ENCODE data around the gene ANAPC2.
A peak's percentile ranks its signal among the peaks of the same experiment; 100 is the strongest.

ANAPC2 gene

DNA sequence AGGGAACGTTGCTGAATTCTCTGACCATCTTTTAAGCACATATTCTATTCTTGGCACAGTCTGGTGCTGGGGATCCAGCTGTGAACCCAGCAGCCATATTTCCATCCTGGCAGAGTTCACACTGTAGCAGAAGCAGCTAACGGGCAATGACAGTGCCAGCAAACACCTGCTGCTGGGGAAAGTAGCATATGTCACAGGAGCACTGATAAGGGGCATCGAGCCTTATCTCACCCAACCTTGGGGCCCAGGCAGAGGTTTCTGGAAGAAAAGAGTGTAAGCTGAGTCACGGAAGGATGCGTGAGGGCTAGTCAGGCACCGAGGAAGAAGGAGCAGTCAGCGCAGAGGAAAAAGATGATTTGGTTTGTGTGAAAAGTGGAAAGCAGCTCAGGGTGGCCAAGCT, 18.2 kb upstream of the ANAPC2 start:
- TF ChIP-seq, protein P1, sequence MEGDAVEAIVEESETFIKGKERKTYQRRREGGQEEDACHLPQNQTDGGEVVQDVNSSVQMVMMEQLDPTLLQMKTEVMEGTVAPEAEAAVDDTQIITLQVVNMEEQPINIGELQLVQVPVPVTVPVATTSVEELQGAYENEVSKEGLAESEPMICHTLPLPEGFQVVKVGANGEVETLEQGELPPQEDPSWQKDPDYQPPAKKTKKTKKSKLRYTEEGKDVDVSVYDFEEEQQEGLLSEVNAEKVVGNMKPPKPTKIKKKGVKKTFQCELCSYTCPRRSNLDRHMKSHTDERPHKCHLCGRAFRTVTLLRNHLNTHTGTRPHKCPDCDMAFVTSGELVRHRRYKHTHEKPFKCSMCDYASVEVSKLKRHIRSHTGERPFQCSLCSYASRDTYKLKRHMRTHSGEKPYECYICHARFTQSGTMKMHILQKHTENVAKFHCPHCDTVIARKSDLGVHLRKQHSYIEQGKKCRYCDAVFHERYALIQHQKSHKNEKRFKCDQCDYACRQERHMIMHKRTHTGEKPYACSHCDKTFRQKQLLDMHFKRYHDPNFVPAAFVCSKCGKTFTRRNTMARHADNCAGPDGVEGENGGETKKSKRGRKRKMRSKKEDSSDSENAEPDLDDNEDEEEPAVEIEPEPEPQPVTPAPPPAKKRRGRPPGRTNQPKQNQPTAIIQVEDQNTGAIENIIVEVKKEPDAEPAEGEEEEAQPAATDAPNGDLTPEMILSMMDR (conservative IDR thresholded peaks at IDR 0.05; ENCODE audit: low read length) = no peak
- H3K4me3 ChIP-seq (ENCODE audit: low read length) = peak overlapping the region; percentile 94
- DNase-seq (ENCODE audit: low read depth) = no peak

DNA sequence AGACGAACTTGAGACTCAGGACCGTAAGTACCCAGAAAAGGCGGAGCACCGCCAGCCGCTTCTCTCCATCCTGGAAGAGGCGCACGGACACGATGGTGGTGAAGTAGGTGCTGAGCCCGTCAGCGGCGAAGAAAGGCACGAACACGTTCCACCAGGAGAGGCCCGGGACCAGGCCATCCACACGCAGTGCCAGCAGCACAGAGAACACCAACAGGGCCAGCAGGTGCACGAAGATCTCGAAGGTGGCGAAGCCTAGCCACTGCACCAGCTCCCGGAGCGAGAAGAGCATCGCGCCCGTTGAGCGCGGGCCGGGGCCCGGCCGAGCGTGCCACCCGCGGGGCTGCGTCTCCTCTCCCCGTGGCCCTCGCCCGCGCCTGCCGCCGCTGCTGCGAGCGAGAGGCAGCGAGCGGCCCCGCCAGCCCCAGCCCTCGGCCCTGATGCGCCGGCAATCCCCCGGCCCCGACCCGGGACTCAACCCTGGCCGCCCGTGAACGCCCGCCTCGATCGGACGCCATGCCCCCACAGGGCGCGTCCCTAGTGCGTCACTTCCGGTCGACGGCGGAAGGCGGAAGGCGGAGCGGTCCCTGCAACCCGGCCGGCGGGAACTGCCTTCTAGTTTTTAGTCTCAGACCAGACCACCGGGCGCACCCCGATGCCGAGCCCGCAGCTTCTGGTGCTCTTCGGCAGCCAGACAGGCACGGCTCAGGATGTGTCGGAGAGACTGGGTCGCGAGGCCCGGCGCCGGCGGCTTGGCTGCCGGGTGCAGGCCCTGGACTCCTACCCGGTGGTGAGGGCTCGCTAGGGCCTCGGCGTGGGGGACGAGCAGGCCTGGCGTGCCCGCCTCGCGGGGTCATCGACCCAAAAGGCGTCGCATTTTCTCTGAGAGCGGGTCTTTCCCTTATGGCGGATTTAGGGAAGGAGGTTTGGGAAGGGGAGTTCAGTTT, 17.0 kb upstream of the ANAPC2 start, which contains the start of the genes NDOR1 and TMEM203:
Gene NDOR1, plus strand, starts transcription at position 575 of the 944 bp plus-strand sequence. Its CDS starts 78 bp downstream, at position 653.
Gene TMEM203, minus strand, starts transcription at position 523 of the 944 bp plus-strand sequence. Its CDS starts 234 bp downstream, at position 289.
- H3K4me3 ChIP-seq (ENCODE audit: low read length) = peak within 1 kb of the TSS; percentile 94
- TF ChIP-seq, protein P1 (conservative IDR thresholded peaks at IDR 0.05; ENCODE audit: low read length) = no peak
- peak; percentile 69 for DNase-seq (ENCODE audit: low read depth)

DNA sequence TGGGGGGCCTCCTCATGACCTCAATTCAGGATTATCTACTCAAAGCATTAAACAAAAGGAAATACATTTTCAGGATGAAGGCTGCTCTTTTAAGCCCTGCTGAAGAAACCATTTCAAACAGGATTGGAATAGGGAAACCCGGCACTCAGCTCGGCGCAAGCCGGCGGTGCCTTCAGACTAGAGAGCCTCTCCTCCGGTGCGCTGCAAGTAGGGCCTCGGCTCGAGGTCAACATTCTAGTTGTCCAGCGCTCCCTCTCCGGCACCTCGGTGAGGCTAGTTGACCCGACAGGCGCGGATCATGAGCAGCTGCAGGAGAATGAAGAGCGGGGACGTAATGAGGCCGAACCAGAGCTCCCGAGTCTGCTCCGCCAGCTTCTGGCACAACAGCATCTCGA, 16.4 kb upstream of the ANAPC2 start:
- TF ChIP-seq, protein P1 (conservative IDR thresholded peaks at IDR 0.05; ENCODE audit: low read length) = no peak
- DNase-seq (ENCODE audit: low read depth) = no peak
- peak overlapping the region; percentile 94 for H3K4me3 ChIP-seq (ENCODE audit: low read length)

DNA sequence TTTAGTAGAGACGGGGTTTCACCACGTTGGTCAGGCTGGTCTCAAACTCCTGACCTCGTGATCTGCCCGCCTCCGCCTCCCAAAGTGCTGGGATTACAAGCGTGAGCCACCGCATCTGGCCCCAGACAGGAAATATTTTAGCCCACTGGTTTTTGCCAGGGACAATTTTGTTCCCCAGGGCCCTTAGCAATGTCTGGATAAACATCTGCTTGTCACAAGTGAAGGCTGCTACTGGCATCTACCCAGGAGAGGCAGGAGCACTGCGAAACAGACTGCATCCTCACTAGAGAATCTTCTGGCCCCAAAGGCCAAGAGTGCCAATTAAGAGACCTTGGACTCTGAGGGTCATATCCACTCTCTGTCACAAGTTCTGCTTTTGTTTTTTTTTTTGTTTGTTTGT, 14.6 kb upstream of the ANAPC2 start:
- TF ChIP-seq, protein P1 (conservative IDR thresholded peaks at IDR 0.05; ENCODE audit: low read length) = no peak
- peak; percentile 28 for DNase-seq (ENCODE audit: low read depth)
- H3K4me3 ChIP-seq (ENCODE audit: low read length) = no peak overlapping the region

DNA sequence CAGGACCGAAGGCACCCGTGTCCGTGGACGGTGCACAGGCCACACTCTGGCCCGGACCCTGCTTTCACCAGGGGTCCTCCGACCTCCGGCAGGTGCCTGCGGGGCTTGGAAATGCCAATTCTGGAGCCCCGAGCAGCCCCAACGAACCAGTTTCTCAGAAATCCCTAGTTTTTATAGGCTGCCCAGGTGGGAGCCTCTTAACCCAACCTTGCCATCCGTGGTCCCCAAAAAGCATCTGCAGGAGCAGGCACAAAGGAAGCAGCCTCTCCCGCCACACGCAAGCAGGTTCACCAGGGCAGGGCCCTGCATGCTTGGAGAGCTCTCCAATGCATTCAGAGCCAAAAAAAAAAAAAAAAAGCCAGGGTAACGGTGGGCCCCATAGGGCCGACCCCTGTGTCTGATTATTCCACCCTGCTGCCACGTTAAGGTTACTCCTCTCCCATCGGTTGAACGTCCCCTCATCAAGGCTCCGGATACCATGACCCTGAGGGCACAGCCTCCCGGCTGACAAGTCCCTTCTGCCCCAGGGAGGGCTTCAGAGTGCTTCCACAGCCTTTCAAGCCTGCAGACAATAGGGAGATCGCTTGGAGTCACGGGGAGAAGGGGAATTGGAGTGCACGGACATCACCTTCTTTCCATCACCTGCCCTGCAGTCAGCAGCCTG, 13.0 kb upstream of the ANAPC2 start:
- TF ChIP-seq, protein P1 (conservative IDR thresholded peaks at IDR 0.05; ENCODE audit: low read length) = no peak
- DNase-seq (ENCODE audit: low read depth) = no peak
- peak overlapping the region; percentile 76 for H3K4me3 ChIP-seq (ENCODE audit: low read length)

DNA sequence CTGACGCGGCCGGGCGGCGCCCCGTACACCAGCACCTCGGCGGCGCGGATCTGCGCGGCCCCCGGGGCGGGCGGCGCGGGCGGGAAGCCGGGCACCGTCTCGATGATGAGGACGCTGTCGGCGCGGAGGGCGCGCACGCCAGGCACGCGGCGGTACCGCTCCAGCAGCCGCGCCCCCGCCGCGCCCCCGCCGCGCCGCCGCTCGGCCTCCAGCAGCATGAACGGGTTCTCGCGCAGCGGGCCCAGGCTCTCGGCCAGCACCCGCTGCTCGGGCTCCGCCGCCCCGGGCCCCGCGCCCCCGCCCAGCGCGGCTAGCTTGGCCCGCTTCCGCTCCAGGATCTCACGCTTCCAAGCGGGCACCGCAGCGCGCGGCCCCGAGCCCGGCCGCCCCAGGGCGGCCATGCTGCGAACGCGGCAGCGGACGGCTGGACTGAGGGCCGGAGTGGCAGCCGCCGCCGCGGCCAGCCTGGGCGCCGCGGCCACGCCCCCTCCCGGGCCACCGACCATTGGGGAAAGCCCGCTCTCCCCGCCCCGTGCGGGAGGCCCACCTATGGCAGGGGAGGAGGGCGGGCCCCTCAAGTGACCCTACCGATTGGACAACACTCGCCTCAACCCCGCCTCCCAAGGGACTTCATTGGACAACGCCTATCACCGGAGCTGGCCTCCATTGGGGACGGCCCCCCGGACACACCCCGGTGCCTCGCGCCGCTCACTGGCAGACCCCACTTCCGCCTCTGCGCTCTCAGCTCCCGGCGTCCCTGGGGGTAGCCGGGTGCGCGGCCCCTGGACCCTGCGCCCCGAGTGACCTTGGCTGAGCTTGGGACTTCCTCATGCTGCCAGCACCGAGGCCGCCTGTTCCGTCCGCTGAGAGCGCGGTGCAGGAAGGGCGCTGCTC, 12.2 kb upstream of the ANAPC2 start, which contains the start of gene TPRN:
Gene TPRN, minus strand, starts transcription at position 431 of the 894 bp plus-strand sequence. Its CDS starts 30 bp downstream, at position 401.
- peak within 1 kb of the TSS; percentile 76 for H3K4me3 ChIP-seq (ENCODE audit: low read length)
- DNase-seq (ENCODE audit: low read depth) = peak; percentile 98

More for the DNA sequence above, 12.2 kb upstream of the ANAPC2 start, which contains the start of gene TPRN:
- TF ChIP-seq, protein P1 (conservative IDR thresholded peaks at IDR 0.05; ENCODE audit: low read length) = no peak

Data from AG10803 (cell line).